GM19395 (cell line): ENCODE results near the gene TNS3.

ENCODE experiments used
- ATAC-seq: cut with Tn5 transposase; IDR thresholded peaks from one replicate; pipeline ENCODE4 v1.9.1; 2021; ENCODE audit warnings: mild to moderate bottlenecking, moderate library complexity; ENCODE audit not compliant: unreplicated experiment

Gene TNS3

GRCh38 chr7:47356261-47356660 lies 225.7 kb downstream of the TNS3 start:
- no peak for ATAC-seq

DNA sequence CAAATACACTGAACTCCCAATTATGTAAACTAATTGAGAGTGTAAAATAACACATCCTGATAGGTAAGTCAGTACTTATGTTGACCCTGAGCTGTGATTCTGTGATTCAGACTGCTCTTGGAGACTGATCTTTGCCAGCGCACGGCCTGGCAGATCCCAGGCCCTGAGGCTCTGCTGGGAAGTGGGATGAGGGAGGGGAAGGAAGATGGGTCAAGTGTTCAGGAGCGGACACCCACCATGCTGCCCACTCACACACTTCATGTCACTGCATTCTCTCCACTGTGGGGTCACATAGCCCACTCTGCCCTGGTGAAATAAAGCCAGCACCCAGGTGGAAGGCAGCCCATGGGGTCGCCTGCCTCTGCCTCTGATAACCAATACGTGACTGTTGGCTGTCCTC lies 226.2 kb downstream of the TNS3 start:
- no peak for ATAC-seq

GRCh38 chr7:47354831-47355541 lies 226.9 kb downstream of the TNS3 start:
- ATAC-seq, result no peak

DNA sequence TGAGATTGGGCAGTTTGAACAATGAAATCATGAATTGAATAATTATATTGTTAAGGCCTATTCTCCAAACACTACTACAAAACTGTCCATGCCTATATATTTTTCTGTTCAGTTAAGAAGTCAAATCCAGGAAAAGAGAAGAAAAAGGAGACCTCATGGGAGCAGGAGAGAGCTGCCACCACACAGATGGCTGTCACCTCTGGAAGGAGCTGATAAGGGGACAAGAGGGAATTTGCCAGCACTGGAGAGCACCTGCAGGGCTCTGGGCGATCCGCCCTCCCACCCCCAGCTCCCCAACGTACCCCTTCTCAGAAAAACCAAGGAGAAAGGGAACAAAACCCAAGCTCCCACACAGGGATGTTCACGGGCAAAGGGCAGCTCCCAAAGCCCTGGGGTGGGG lies 227.8 kb downstream of the TNS3 start:
- ATAC-seq, result no peak

DNA sequence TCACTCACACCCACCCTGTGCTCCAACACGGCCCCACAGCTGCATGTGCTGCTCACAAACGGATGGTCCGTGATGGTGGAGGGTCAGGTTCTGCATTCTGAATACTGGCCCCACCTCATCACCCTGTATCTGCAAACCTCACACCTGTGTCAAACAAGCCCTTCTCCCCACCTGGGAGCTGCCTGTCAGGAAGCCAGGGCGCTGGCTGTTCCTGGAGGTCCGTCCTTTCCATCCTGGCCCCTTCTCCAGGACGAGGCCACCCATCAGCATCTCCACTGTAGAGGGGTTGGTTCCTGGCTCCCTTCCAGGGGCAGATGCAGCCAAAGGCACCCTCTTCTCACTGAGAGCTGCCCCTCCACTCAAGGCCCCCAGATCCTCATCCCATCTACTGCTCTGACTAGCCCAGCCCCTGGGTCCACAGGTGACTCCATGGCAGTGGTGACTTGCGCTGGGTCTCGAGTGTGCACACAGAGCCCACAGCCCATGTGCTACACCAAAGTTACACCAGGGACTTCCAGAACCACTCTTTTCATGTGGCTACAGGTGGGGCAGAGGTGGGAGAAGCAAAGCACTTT lies 229.4 kb downstream of the TNS3 start:
- ATAC-seq, result no peak

DNA sequence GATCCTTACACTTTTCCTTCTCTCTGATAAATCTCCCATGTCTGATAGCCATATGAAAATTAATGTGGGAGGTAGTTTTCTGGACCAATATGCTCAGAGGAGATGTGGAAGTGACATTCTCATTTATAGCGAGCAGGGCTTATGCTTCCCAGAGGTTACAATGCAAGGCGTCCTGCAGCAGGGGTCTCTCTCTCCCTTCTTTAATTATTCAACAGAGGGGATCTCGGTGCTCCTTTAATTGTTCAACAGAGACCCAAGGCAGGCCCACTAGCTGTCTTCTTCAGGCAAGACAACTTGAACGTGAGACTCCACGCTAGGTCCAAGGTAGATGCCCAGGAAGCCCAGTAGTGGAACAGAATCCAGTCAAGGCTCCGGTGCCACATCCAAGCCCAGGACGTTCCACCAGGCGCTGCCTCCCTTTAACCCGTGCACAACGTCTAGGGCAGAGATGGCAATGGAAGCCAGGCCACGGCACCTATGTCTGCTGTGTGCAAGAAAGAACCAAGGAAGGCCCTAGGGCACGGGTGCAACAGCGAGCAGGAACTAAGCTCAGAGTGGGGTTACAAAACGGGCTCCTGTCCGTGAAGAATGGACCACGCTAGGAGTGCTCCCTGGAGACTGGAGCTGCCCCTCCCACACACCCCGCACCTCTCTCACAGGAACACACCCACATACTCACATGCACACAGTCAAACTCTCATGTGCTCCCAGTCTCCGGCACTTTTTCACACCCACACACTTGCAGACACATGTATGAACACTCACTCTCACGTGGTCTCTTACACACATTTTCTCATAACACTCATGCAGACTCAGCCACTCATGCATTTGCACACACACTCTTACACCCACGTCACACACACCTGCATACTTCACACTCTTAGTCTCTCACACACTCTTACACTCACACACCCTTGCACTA lies 230.4 kb downstream of the TNS3 start:
- no peak for ATAC-seq

DNA sequence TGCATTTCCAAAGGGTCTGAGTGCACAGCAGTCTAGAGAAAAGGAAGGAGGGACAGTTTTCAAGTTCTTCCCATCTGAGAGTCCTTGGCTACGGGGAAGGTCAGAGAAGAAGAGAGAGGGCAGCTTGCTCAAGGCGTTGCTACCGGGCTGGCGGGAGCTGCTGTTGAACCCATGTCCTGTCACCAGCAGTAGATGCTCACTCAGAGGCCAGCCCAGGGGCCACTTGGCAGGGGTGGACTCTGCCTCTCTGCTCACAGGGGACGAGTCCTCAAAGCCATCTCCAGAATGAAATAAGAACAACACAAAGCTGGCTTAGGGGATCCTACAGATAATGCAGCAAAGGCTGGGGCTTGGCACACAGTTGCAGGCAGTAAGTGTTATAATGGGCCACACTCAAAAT lies 231.5 kb downstream of the TNS3 start:
- no peak for ATAC-seq

DNA sequence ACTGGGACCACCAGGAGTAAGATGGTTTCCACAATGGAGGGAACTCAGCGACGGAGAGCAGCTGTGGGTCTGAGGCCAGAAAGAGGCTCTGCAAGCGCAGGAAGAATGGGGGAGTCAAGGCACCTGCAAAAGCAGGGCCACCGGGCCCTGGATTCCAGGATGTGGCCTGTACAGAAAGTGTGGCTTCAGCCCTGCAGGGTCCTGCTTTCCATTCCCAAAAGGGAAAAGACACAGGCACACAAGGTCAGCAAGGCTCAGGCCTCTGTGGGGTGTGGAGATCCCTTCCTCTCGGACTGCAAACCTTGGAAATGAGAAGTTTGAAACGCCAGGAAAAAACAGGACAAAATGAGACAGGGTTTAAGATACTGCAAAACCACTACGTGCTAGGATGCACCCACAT lies 232.5 kb downstream of the TNS3 start:
- ATAC-seq, result no peak

DNA sequence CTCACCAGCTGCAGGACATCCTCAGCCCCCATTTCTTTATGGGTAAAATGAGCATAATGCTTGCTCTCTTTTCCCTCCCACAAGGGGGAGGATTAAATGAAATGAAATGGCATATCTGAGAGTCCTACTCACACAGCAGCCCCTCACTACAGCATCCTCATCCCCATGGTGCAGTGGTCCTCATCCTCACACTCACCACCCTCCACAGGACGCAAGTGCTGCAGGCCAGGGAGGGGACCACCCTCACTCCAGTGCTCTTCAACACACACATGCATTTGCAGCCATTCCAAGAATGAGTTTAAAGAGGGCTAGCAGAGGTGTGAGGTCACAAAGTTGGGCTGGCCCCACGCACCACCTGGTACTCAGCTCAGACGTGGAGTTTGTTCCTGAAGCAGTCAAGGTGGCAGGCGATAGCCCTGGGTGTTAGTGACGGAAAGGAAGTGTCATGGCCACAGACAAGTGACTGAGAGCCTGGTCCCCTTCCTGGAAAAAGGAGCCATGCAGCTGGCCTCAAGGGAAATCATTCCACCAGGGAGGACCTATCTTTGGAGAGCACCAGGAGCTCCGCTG lies 234.0 kb downstream of the TNS3 start:
- ATAC-seq, result no peak

- ATAC-seq, result no peak
Observed at GRCh38 chr7:47347346-47347745, 234.6 kb downstream of the TNS3 start.

- ATAC-seq, result no peak
Observed at GRCh38 chr7:47346377-47346914, 235.5 kb downstream of the TNS3 start.

GRCh38 chr7:47345857-47346298 lies 236.0 kb downstream of the TNS3 start:
- ATAC-seq, result no peak

DNA sequence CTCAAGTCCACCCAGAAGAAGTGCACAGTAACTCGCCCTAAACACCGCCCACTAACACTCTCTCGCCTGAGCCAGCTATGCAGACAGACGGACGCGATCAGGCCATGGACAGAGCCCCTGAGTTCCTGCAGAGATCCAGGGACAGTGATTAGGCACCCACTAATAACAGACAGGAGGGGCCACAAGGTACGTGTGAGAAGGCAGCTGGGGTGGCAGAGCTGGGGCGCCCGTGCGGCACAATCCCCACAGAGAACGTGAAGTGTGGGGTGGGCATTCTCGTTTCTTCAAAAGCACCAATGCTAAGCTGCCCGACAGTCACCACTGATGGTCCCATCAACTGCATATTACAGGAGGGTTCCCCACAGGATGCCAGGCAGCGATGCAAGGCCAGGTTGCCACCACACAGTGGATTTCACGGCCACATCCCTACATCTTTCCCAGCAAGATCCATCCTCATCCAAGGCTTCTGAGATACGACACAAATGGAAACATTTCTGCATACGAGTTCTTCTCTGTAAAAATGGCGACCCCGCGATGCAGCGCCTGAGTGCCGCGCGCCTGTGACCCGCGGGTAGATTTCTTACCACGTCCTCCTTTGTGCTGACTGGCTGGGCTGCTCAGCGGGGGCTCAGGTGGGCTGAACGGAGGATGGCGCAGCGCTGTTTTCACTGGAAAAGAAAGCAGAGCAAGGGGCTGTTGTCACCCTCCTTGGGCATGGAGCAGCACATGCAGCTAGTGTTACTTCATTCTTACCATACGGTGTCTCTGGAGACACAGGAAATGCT lies 237.5 kb downstream of the TNS3 start:
- ATAC-seq, result no peak

GRCh38 chr7:47343061-47343455 lies 238.9 kb downstream of the TNS3 start:
- no peak for ATAC-seq

DNA sequence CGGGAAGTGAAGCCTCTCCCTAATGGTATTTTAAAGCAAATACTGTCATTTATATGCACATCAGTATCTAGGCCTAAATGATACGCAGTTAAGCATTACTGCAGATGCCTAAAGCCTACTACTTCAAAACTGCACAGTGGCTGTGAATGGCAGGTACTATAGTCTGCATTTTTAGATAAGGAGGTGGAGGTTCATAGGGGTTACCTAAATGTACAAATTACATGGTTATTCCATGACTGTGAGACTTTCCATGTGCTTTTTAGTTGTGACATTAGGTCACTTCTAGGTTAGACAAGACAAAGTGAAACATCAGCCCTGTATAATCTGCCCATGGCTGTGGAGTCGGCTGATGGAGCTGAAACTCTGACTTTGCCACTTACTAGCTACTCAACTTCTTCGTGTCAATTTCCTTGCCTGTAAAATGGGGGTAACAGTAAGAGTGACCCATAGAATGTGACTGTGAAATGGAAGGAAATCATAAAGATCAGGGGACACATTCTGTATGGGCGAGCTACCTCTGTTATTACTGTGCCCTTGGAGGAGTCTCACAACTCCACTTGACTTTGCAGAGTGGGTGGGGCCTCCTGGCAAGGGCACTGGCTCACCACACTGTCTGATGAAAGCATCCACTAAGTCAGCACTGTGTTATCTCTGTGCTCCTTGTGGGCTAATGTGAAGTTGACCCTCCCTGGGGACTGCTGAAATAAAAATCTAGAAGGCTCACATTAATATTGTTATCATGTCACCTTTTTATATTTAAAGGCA lies 239.4 kb downstream of the TNS3 start:
- ATAC-seq, result no peak

DNA sequence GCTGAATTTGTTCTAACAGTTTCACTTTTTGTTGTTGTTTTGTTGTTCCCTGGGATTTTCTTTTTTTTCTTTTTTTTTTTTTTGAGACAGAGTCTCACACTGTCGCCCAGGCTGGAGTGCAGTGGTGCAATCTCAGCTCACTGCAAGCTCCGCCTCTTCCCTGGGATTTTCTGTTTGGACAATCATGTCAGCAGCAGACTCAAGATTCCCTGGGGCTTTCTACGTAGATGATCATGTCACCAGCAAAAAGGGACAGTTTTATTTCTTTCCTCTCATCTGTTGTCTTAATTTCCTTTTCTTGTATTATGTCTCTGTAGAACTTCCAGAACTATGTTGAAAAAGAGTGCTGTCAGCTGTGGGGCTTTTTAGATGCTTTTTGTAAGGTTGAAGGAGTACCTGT lies 241.4 kb downstream of the TNS3 start:
- no peak for ATAC-seq

DNA sequence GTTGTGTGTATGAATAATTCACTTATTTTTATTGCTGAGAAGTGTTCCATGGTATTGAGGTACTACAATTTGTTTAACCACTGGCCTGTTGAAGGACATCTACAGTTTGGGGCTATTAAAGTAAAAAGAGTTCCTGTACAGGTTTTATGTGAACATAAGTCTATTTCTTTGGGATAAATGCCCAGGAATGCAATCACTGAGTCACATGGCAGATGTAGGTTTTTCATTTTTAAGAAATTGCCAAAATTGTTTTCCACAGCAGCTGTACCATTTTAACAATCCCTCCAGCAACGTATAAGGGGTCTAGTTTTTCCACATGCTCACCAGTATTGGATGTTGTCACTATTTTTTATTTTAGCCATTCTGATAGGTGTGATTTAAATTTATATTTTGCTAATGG lies 243.9 kb downstream of the TNS3 start:
- no peak for ATAC-seq

- peak; percentile 91 for ATAC-seq
Observed at GRCh38 chr7:47337531-47337930, 244.4 kb downstream of the TNS3 start.
